Cardiac muscle cell (in vitro differentiated cells and primary cell): ENCODE results near the gene KRT34. TPM values are rescaled to one million over a fixed set of nuclear protein-coding genes. Genes with fewer than 3 reads are reported as not detected.

Experiments used
- DNase-seq, 2 donors: peaks; one replicate each; pipeline versions ENCODE4 v3.0.0 to v3.0.0-alpha.2; 2010 to 2017; ENCODE audit warnings: low read depth in 1 of 2, low spot score in 1 of 2
- H3K27ac ChIP-seq: fragments of 200-600 bp; sonication (generic); 2 replicates; pipeline ENCODE4 v1.5.1; 2016
- H3K27me3 ChIP-seq: fragments of 200-600 bp; sonication (generic); 2 replicates; pipeline ENCODE4 v1.6.0; 2016; ENCODE audit warnings: control low read depth
- H3K36me3 ChIP-seq: fragments of 200-600 bp; sonication (generic); 2 replicates; pipeline ENCODE4 v1.5.1; 2016; ENCODE audit warnings: control low read depth
- H3K4me1 ChIP-seq: fragments of 200-600 bp; sonication (generic); 2 replicates; pipeline ENCODE4 v1.8.1; 2017; ENCODE audit warnings: low read depth, mild to moderate bottlenecking, mixed run types
- H3K4me3 ChIP-seq: fragments of 200-600 bp; sonication (generic); 2 replicates; pipeline ENCODE4 v1.5.1; 2016; ENCODE audit warnings: mild to moderate bottlenecking
- H3K9me3 ChIP-seq: fragments of 200-600 bp; sonication (generic); 2 replicates; pipeline ENCODE4 v1.5.1; 2017; ENCODE audit warnings: low read depth, mild to moderate bottlenecking, control low read depth
- CTCF ChIP-seq: IDR thresholded peaks from 2 replicates; pipeline ENCODE4 v1.5.1; 2012; ENCODE audit warnings: low read depth, mild to moderate bottlenecking, low read length
- polyA plus RNA-seq: library from polyadenylated mRNA; unstranded; fragments of >200 nt; fragmentation: Nextera tagmentation; extraction: Ambion mirVana; gene quantifications from 2 replicates; pipeline ENCODE4 v1.2.1, GENCODE V29; 2016
- total RNA-seq: library from RNA; depleted of rRNA; stranded (reverse); fragments of >200 nt; gene quantifications from 2 replicates; pipeline ENCODE4 v1.2.3, GENCODE V29; 2016

Gene KRT34
- total and polyA plus RNA-seq, 2 experiments from 2014 or later: not detected

GRCh38 chr17:41394254-41394996 is 12.3 kb upstream of the KRT34 start:
- Histone ChIP-seq H3K27ac (no peak overlapping the region), H3K9me3 (no peaks in the 10 kb centered on the region), H3K27me3 (no peaks in the 10 kb centered on the region), H3K4me1 (peaks cover 3% of the 10 kb centered on the region), H3K36me3 (no peaks in the 10 kb centered on the region), H3K4me3 (no peak overlapping the region)
- no peak for TF ChIP-seq CTCF
- no peak for DNase-seq

- no peak overlapping the region for H3K4me3 ChIP-seq
- no peak for TF ChIP-seq CTCF
- no peaks in the 10 kb centered on the region for H3K9me3 ChIP-seq
- H3K36me3 ChIP-seq: no peaks in the 10 kb centered on the region
- H3K4me1 ChIP-seq: peaks cover 3% of the 10 kb centered on the region
- no peak for DNase-seq
- H3K27me3 ChIP-seq: no peaks in the 10 kb centered on the region
- no peak overlapping the region for H3K27ac ChIP-seq
Observed at GRCh38 chr17:41393826-41394225, 11.7 kb upstream of the KRT34 start.

- no peak for TF ChIP-seq CTCF
- Histone ChIP-seq H3K4me1 (peaks cover 3% of the 10 kb centered on the region), H3K27ac (no peak overlapping the region), H3K9me3 (no peaks in the 10 kb centered on the region), H3K27me3 (no peaks in the 10 kb centered on the region), H3K4me3 (no peak overlapping the region), H3K36me3 (no peaks in the 10 kb centered on the region)
- peak; percentile 27 to 65 for DNase-seq
Observed at GRCh38 chr17:41393294-41393693, 11.2 kb upstream of the KRT34 start.

GRCh38 chr17:41392278-41392677 is 10.2 kb upstream of the KRT34 start:
- H3K36me3 ChIP-seq: no peaks in the 10 kb centered on the region
- H3K27ac ChIP-seq: no peak overlapping the region
- H3K27me3 ChIP-seq: no peaks in the 10 kb centered on the region
- no peak for TF ChIP-seq CTCF
- peak in 1 of 2 donors; percentile 35 for DNase-seq
- H3K4me1 ChIP-seq: peaks cover 3% of the 10 kb centered on the region
- H3K4me3 ChIP-seq: no peak overlapping the region
- no peaks in the 10 kb centered on the region for H3K9me3 ChIP-seq

- H3K9me3 ChIP-seq: no peaks in the 10 kb centered on the region
- no peaks in the 10 kb centered on the region for H3K36me3 ChIP-seq
- H3K4me1 ChIP-seq: peaks cover 3% of the 10 kb centered on the region
- no peak overlapping the region for H3K27ac ChIP-seq
- no peaks in the 10 kb centered on the region for H3K27me3 ChIP-seq
- TF ChIP-seq CTCF: no peak
- DNase-seq: no peak
- no peak overlapping the region for H3K4me3 ChIP-seq
Observed at GRCh38 chr17:41391535-41391934, 9.4 kb upstream of the KRT34 start.
